Measurements from ENCODE around the gene IBSP. TPM values are rescaled to one million over a fixed set of nuclear protein-coding genes. Genes with fewer than 3 reads are reported as not detected.

Gene IBSP
- total RNA-seq, 1 experiment from 2014 or later = not detected

- no peak for DNase-seq
- no peak overlapping the region for H3K27ac ChIP-seq (ENCODE audit: insufficient read length, low read depth, low read length)
- H2AFZ ChIP-seq (ENCODE audit: low read length) = no peak overlapping the region
- Mint-ChIP-seq H3K27me3 (ENCODE audit: low read depth) (no peaks in the 10 kb centered on the region), H3K4me1 (peaks cover 0 to 3% of the 10 kb centered on the region in 2 experiments; a peak in 1 of 4 replicates), H3K9me3 (peaks cover 0 to 5% of the 10 kb centered on the region in 2 experiments; a peak in 3 of 5 replicates), H3K4me3 (no peak overlapping the region), H3K27ac (no peak overlapping the region), H3K36me3 (ENCODE audit: insufficient read depth in 1 of 3, low read depth in 3 of 3) (peaks cover 0 to 8% (median 0%) of the 10 kb centered on the region in 3 experiments; a peak in 1 of 7 replicates)
- no peak overlapping the region for H4K8ac ChIP-seq (replicated peaks; ENCODE audit: insufficient read length, low read depth, low read length)
- no peak overlapping the region for H3K4me2 ChIP-seq (ENCODE audit: insufficient read depth, insufficient read length, low read length)
- no peak overlapping the region for H3K56ac ChIP-seq (ENCODE audit: insufficient read length, low read depth, low read length)
- H3K9me3 ChIP-seq (ENCODE audit: control insufficient read depth, low read depth, low read length) = no peaks in the 10 kb centered on the region
- H3K79me1 ChIP-seq (ENCODE audit: insufficient read depth, low read depth, low read length, poor library complexity, severe bottlenecking) = no peaks in the 10 kb centered on the region
- H3K23ac ChIP-seq (ENCODE audit: insufficient read length, low read depth, low read length) = no peak overlapping the region
- no peak overlapping the region for H2AK5ac ChIP-seq (ENCODE audit: insufficient read length, low read length)
- H3T11ph ChIP-seq (ENCODE audit: low read length) = no peak overlapping the region
- H4K20me1 ChIP-seq (ENCODE audit: control insufficient read depth, insufficient read depth, insufficient read length) = no peaks in the 10 kb centered on the region
- H4K5ac ChIP-seq (ENCODE audit: insufficient read length, low read depth, low read length) = no peak overlapping the region
- no peak overlapping the region for H3K4ac ChIP-seq (ENCODE audit: low read depth, low read length)
- no peak overlapping the region for H4K91ac ChIP-seq (ENCODE audit: insufficient read length, low read depth, low read length)
- no peaks in the 10 kb centered on the region for H3K79me2 ChIP-seq (ENCODE audit: insufficient read depth, low read length)
- H2BK15ac ChIP-seq (ENCODE audit: low read depth, low read length) = no peak overlapping the region
- H3K27me3 ChIP-seq (ENCODE audit: insufficient read depth, low read length) = no peaks in the 10 kb centered on the region
- no peak overlapping the region for H2BK120ac ChIP-seq (ENCODE audit: low read depth, low read length, poor library complexity, severe bottlenecking)
- H3K14ac ChIP-seq (ENCODE audit: insufficient read depth, low read length) = no peak overlapping the region
- H3K23me2 ChIP-seq (ENCODE audit: insufficient read length, low read depth, low read length, poor library complexity, severe bottlenecking) = no peaks in the 10 kb centered on the region
- H2BK20ac ChIP-seq (ENCODE audit: low read depth, low read length, poor library complexity, severe bottlenecking) = no peak overlapping the region
- no peak overlapping the region for H3K9ac ChIP-seq (ENCODE audit: extremely low read depth, insufficient read length, low read length)
- no peaks in the 10 kb centered on the region for H3K4me1 ChIP-seq (ENCODE audit: insufficient read depth, low read length)
- H2BK12ac ChIP-seq (ENCODE audit: insufficient read length, low read depth, low read length) = no peak overlapping the region
- H2BK5ac ChIP-seq (ENCODE audit: insufficient read length, low read length) = no peak overlapping the region
- H3K18ac ChIP-seq (ENCODE audit: insufficient read length, low read depth, low read length) = no peak overlapping the region
- TF ChIP-seq CTCF (conservative IDR thresholded peaks at IDR 0.05) = no peak
- no CpG with 5 or more reads among the region's 3 CpGs for WGBS (ENCODE audit: extremely low coverage, insufficient read length, low lambda C conversion rate)
Observed at GRCh38 chr4:87762311-87762710, 37.0 kb upstream of the IBSP start.

Measured in H9 (cell line).